Measurements from ENCODE around the gene TANC2.

- TF ChIP-seq YY1 (IDR thresholded peaks at IDR 0.05; ENCODE audit: insufficient read depth, insufficient read length) (no peak), ZNF274 (IDR thresholded peaks at IDR 0.05; ENCODE audit: low read depth, low read length) (no peak), SUZ12 (IDR thresholded peaks at IDR 0.05; ENCODE audit: extremely low read depth, insufficient read depth, insufficient read length) (no peak)
These were observed 30.9 kb upstream of the TANC2 start for GRCh38 chr17:62935098-62935497.

All from NT2/D1 (cell line).